Neural cell (in vitro differentiated cells): ENCODE measurements around the gene ACTL8.

Experiments used
- EZH2 ChIP-seq: fragments of 200-600, 300-800 bp; shearing (Covaris generic), sonication (generic); IDR thresholded peaks from 2 replicates; pipeline ENCODE4 v1.6.1; 2014; ENCODE audit warnings: antibody characterized with exemption, low read length, borderline replicate concordance, mild to moderate bottlenecking; ENCODE audit not compliant: insufficient read depth, poor library complexity, severe bottlenecking
- RAD21 ChIP-seq: fragments of 450-650 bp; conservative IDR thresholded peaks from 2 replicates; pipeline ENCODE4 v1.6.1; 2014; ENCODE audit warnings: antibody characterized with exemption, mild to moderate bottlenecking, moderate library complexity
- TAF1 ChIP-seq: IDR thresholded peaks from 2 replicates; pipeline ENCODE4 v1.6.1; 2012; ENCODE audit warnings: low read depth
- TF ChIP-seq, protein P1 (sequence below): fragments of 450-650 bp; IDR thresholded peaks from 2 replicates; pipeline ENCODE4 v1.5.1; 2014; ENCODE audit warnings: antibody characterized with exemption, mild to moderate bottlenecking, moderate library complexity; ENCODE audit not compliant: poor library complexity, severe bottlenecking
- TF ChIP-seq, protein P2 (sequence below): IDR thresholded peaks from 2 replicates; pipeline ENCODE4 v1.6.1; 2012; ENCODE audit warnings: borderline replicate concordance

DNA sequence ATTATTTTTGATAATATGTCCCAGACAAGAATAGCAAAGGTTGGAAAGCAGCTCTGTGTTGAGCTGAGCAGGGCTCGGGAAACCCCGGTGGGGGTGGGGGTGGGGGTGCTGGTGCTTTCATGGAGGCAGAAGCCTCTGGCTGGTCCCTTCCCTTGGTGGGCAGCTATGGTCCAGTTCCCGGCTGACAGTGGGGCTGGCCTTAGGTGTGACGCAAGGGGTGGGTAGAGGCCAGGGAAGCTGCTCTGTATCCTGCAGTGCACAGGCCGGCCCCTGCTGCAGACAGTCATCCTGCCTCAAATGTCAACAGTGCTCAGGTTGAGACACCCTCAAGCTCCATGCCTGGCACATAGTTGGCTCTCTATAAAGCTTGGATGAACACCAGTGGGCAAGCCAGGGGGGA lies 8.9 kb downstream of the ACTL8 start:
- TF ChIP-seq, protein P1, sequence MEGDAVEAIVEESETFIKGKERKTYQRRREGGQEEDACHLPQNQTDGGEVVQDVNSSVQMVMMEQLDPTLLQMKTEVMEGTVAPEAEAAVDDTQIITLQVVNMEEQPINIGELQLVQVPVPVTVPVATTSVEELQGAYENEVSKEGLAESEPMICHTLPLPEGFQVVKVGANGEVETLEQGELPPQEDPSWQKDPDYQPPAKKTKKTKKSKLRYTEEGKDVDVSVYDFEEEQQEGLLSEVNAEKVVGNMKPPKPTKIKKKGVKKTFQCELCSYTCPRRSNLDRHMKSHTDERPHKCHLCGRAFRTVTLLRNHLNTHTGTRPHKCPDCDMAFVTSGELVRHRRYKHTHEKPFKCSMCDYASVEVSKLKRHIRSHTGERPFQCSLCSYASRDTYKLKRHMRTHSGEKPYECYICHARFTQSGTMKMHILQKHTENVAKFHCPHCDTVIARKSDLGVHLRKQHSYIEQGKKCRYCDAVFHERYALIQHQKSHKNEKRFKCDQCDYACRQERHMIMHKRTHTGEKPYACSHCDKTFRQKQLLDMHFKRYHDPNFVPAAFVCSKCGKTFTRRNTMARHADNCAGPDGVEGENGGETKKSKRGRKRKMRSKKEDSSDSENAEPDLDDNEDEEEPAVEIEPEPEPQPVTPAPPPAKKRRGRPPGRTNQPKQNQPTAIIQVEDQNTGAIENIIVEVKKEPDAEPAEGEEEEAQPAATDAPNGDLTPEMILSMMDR, result no peak
- TF ChIP-seq TAF1 (no peak), EZH2 (no peak), RAD21 (no peak)
- TF ChIP-seq, protein P2, sequence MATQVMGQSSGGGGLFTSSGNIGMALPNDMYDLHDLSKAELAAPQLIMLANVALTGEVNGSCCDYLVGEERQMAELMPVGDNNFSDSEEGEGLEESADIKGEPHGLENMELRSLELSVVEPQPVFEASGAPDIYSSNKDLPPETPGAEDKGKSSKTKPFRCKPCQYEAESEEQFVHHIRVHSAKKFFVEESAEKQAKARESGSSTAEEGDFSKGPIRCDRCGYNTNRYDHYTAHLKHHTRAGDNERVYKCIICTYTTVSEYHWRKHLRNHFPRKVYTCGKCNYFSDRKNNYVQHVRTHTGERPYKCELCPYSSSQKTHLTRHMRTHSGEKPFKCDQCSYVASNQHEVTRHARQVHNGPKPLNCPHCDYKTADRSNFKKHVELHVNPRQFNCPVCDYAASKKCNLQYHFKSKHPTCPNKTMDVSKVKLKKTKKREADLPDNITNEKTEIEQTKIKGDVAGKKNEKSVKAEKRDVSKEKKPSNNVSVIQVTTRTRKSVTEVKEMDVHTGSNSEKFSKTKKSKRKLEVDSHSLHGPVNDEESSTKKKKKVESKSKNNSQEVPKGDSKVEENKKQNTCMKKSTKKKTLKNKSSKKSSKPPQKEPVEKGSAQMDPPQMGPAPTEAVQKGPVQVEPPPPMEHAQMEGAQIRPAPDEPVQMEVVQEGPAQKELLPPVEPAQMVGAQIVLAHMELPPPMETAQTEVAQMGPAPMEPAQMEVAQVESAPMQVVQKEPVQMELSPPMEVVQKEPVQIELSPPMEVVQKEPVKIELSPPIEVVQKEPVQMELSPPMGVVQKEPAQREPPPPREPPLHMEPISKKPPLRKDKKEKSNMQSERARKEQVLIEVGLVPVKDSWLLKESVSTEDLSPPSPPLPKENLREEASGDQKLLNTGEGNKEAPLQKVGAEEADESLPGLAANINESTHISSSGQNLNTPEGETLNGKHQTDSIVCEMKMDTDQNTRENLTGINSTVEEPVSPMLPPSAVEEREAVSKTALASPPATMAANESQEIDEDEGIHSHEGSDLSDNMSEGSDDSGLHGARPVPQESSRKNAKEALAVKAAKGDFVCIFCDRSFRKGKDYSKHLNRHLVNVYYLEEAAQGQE, result no peak
